Globus pallidus (tissue), 1 donor: ENCODE measurements around the gene NHERF2.
A peak's percentile ranks its signal among the peaks of the same experiment; 100 is the strongest.

Source experiments
- DNase-seq: peaks from one replicate; pipeline ENCODE4 v3.0.0-alpha.2; 2015; ENCODE audit warnings: low spot score

Gene NHERF2

GRCh38 chr16:1991135-1991551, 35.6 kb upstream of the NHERF2 start:
- DNase-seq, result no peak

- DNase-seq, result no peak
Observed at GRCh38 chr16:1991588-1991947, 35.1 kb upstream of the NHERF2 start.

- peak; percentile 78 for DNase-seq
Observed at GRCh38 chr16:1991948-1992703, 34.6 kb upstream of the NHERF2 start.

- no peak for DNase-seq
Observed at GRCh38 chr16:1992704-1993317, 33.9 kb upstream of the NHERF2 start.

- no peak for DNase-seq
Observed at GRCh38 chr16:1993731-1994131, 33.0 kb upstream of the NHERF2 start.

GRCh38 chr16:1997494-1998359, 29.0 kb upstream of the NHERF2 start:
- DNase-seq, result no peak

- no peak for DNase-seq
Observed at GRCh38 chr16:1998360-1998835, 28.3 kb upstream of the NHERF2 start.

GRCh38 chr16:1998852-1999801, 27.6 kb upstream of the NHERF2 start:
- no peak for DNase-seq

GRCh38 chr16:1999866-2000514, 26.7 kb upstream of the NHERF2 start:
- DNase-seq, result no peak

- no peak for DNase-seq
Observed at GRCh38 chr16:2001035-2001434, 25.7 kb upstream of the NHERF2 start.

GRCh38 chr16:2001456-2002355, 25.0 kb upstream of the NHERF2 start:
- DNase-seq, result no peak

- DNase-seq, result no peak
Observed at GRCh38 chr16:2002406-2003230, 24.1 kb upstream of the NHERF2 start.

GRCh38 chr16:2003231-2003826, 23.4 kb upstream of the NHERF2 start:
- DNase-seq, result no peak

GRCh38 chr16:2003827-2004641, 22.7 kb upstream of the NHERF2 start:
- DNase-seq, result peak; percentile 69

GRCh38 chr16:2004795-2005517, 21.7 kb upstream of the NHERF2 start:
- DNase-seq, result no peak

GRCh38 chr16:2005646-2006045, 21.1 kb upstream of the NHERF2 start:
- DNase-seq, result no peak

- DNase-seq, result no peak
Observed at GRCh38 chr16:2006317-2006716, 20.4 kb upstream of the NHERF2 start.
